GM18526 (cell line): ENCODE results near the gene CEP112.

Source experiments
- POLR2A ChIP-seq: IDR thresholded peaks from 3 replicates; pipeline ENCODE4 v1.6.1; 2011; ENCODE audit not compliant: insufficient read length; ENCODE audit errors: extremely low read depth

Gene CEP112

DNA sequence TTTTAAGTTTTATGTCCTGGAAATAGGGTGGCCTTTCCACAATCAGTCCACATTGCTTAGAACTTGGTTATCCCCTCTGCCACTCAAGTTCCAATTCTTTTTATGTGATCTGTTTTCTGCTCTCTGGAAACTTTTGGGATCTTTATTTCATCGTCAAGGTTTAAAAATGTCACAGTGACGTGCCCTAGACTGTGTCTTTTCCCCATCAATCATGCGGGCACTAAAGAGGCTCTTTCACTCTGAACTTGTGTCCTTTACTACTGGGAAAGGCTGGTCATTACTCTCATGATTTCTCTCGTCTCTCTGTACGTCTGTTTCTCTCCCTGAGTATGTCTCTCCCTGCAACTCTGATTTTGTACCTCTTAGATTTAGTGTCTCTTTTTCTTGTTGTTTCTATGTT is 440.7 kb downstream of the CEP112 start:
- no peak for TF ChIP-seq POLR2A

- no peak for TF ChIP-seq POLR2A
Measured at GRCh38 chr17:65750631-65751115, 441.3 kb downstream of the CEP112 start.

- TF ChIP-seq POLR2A = no peak
Measured at GRCh38 chr17:65750166-65750565, 441.8 kb downstream of the CEP112 start.

DNA sequence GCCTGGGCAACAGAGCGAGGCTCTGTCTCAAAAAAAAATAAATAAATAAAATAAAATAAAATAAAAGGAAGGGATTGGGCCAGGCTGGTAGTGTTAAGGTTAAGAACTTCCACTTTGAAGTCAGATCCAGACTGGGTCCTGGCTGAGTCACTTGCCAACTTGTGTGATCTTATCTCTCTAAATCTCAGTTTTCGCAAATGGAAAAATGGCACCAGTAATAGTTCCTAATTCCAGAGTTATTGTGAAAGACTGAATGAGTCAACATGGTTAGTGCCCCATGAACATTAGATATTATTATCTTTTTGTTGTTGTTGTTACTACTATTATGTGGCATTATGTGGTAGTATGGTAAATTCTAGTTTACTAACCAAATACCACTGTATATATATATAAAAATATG is 442.5 kb downstream of the CEP112 start:
- no peak for TF ChIP-seq POLR2A

DNA sequence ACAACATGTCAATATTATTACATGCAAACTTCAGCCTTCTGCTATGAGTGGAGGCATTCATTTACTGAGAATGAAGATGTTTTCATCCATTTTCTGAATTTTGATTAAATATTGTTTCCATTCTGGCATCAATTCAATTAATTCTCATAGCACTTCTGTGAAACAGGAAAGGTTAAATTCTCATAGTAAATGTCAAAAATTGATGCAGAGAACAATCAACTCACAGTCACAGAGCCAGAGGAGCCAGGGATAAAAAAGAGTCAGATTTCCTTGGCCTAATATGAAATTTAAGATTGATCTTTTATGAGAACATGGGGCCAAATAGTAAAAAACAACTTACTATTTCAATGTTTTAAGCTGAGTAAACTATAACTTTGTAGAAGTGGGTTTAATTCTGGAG is 446.7 kb downstream of the CEP112 start:
- no peak for TF ChIP-seq POLR2A

GRCh38 chr17:65743308-65743655 is 448.7 kb downstream of the CEP112 start:
- TF ChIP-seq POLR2A = no peak

DNA sequence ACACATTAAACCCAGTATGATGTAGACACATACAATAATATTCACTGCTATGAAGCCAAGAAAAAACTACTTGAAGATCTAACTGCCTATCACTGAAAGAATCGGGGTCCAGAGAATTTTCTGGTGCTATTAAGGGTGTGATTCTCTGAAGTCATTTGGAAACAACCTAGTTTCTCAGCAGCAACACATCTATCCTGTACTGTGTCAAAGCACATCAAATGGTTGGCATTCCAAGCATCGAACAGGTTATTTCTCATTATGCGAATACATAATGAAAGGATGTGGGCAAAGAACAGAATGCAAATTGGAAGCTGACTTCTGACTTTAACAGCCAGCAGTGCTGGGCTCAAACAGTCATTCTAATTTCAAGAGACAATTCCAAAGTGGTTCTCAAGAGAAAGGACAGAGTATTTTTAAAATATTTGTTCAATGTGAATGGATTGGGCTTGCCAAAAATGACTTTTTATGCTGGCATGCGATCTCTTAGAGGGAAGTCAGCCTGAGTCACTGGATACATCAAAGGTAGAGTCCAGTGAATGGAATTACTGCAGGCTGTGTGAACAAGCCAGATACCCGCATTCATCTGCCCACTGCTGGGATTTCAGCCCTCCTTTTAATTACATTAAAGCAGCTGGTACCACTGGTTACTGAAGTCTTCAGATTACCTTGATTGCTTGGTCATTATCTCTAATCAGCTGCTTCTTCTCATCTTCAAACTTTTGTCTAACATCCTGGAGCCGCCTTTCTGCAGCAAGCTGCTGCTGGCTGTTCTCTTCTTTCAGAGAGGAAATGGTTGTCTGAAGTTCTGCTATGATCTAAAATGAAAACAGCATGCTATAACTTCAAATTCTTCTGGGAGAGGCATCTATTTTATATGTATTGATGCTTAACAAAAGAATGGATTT is 449.3 kb downstream of the CEP112 start:
- no peak for TF ChIP-seq POLR2A

- TF ChIP-seq POLR2A = no peak
Measured at GRCh38 chr17:65741710-65742109, 450.2 kb downstream of the CEP112 start.

DNA sequence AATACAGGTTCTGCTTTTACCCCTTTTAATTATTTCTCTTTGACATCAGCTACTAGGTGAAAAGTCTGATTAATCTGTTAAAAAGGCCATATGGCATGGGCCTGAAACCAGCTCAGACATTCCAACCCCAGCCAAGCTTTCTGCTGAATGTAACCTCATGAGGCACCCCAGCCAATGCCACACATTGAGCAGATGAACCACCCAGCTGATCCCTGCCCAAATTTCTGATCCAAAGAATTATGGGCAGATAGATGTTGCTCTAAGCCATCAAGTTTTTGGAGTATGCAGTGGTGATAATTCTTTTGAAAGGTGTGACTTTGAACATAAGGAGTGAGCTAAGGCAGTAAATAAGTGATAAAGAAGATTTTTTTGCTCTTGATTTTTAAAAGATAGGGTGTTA is 452.9 kb downstream of the CEP112 start:
- TF ChIP-seq POLR2A = no peak

DNA sequence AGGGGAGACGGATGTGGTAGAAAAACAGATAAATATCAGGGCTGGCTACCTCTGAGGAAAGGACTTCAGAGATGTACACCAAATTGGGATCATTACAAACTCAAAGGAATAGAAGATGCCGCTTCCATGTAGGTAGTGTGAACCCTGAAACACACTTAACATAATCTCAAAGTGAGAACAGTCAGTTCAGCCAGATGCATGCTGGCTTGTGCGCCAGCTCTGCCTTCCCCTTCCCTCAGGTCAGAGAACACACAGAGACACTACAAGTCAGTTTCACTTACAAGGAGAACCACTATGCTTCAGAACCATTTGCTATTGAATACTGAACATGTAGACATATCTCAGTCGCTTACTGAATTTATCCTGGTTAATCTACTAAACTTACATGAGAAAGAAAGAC is 454.5 kb downstream of the CEP112 start:
- TF ChIP-seq POLR2A = no peak

GRCh38 chr17:65733314-65733713 is 458.6 kb downstream of the CEP112 start:
- no peak for TF ChIP-seq POLR2A

GRCh38 chr17:65730711-65731169 is 461.2 kb downstream of the CEP112 start:
- TF ChIP-seq POLR2A = no peak

GRCh38 chr17:65729207-65729606 is 462.7 kb downstream of the CEP112 start:
- no peak for TF ChIP-seq POLR2A

- no peak for TF ChIP-seq POLR2A
Measured at GRCh38 chr17:65727832-65728231, 464.1 kb downstream of the CEP112 start.

GRCh38 chr17:65727246-65727645 is 464.7 kb downstream of the CEP112 start:
- TF ChIP-seq POLR2A = no peak

DNA sequence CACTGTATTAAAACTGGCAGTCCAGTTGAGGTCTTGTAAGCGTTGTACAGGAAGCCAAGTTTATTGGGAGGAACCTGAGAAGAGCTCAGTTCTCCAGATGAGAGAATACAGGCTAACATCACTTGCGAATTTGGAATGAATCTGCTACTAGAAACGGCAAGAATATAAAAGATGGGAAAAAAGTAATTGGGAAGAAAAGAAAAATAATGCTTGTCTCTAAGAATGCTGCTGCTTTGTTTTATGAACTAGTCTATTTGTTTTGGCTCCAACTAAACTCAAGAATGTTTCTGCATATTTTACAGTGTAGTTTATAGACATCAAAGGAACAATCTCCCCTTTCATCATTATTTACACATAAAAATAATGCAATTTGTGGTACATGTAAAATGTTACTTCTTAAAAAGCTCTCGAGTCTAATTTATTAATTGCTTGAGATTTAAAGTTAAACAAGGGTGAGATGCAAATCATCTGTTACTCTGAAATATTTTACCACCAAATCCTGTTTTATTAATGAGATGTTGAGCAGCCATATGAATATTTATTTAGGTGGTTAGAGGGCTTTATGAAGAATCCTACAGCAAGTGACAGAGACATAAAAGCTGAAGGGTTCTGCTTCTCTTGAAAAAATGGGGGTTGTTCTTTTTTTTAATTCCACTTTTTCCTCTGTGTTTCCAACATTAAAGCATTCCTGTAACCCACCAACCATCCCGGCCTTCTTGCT is 468.3 kb downstream of the CEP112 start:
- no peak for TF ChIP-seq POLR2A
